ENCODE results near the gene TIAL1. TPM values are rescaled to one million over a fixed set of nuclear protein-coding genes. Genes with fewer than 3 reads are reported as not detected.
"Not testable (repeated sequence)": the region's sequence is repeated elsewhere in the genome, so short reads cannot be mapped to it uniquely, and the experiment has no call there.

Gene TIAL1
- total and polyA plus RNA-seq, 4 donors, result 72.5 to 136 (median 108) TPM

DNA sequence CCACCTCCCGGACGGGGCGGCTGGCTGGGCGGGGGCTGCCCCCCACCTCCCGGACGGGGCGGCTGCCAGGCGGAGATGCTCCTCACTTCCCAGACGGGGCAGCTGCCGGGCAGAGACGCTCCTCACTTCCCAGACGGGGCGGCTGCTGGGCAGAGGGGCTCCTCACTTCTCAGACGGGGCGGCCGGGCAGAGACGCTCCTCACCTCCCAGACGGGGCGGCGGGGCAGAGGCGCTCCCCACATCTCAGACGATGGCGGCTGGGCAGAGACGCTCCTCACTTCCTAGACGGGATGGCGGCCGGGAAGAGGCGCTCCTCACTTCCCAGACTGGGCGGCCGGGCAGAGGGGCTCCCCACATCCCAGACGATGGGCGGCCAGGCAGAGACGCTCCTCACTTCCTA is 37.3 kb downstream of the TIAL1 start:
- H3K4me3 ChIP-seq (ENCODE audit: low read depth, low read length); H3K9me3 ChIP-seq (ENCODE audit: control insufficient read depth, insufficient read depth, low read length); H3K4me1 ChIP-seq (ENCODE audit: control insufficient read depth, insufficient read depth, low read length); H3K27me3 ChIP-seq (ENCODE audit: control insufficient read depth, insufficient read depth, low read length); H3K27ac ChIP-seq (ENCODE audit: low read depth, low read length); DNase-seq (ENCODE audit: low read depth in 4 of 6, low spot score in 6 of 6); H3K36me3 ChIP-seq (ENCODE audit: control insufficient read depth, insufficient read depth, low read length): not testable (repeated sequence)
- WGBS (ENCODE audit: insufficient coverage), result 100% methylated on average over 4 of the region's 33 CpGs

GRCh38 chr10:119556081-119556480 is 40.7 kb downstream of the TIAL1 start:
- not testable (repeated sequence) for DNase-seq (ENCODE audit: low read depth in 4 of 6, low spot score in 6 of 6); H3K36me3 ChIP-seq (ENCODE audit: control insufficient read depth, insufficient read depth, low read length); H3K4me1 ChIP-seq (ENCODE audit: control insufficient read depth, insufficient read depth, low read length); H3K4me3 ChIP-seq (ENCODE audit: low read depth, low read length); H3K27me3 ChIP-seq (ENCODE audit: control insufficient read depth, insufficient read depth, low read length); H3K27ac ChIP-seq (ENCODE audit: low read depth, low read length); H3K9me3 ChIP-seq (ENCODE audit: control insufficient read depth, insufficient read depth, low read length)
- no CpG with 5 or more reads among the region's 2 CpGs for WGBS (ENCODE audit: insufficient coverage)

GRCh38 chr10:119555178-119555784 is 41.5 kb downstream of the TIAL1 start:
- H3K4me1 ChIP-seq (ENCODE audit: control insufficient read depth, insufficient read depth, low read length), result no peaks in the 10 kb centered on the region
- WGBS (ENCODE audit: insufficient coverage), result 100% methylated on average over 3 of the region's 6 CpGs
- DNase-seq (ENCODE audit: low read depth in 4 of 6, low spot score in 6 of 6), result no peak

GRCh38 chr10:119550827-119551226 is 45.9 kb downstream of the TIAL1 start:
- H3K9me3 ChIP-seq (ENCODE audit: control insufficient read depth, insufficient read depth, low read length), result no peaks in the 10 kb centered on the region
- 92% methylated on average over 4 of the region's 4 CpGs for WGBS (ENCODE audit: insufficient coverage)
- H3K4me3 ChIP-seq (ENCODE audit: low read depth, low read length), result no peak overlapping the region

More at GRCh38 chr10:119555178-119555784, 41.5 kb downstream of the TIAL1 start:
- H3K4me3 ChIP-seq (ENCODE audit: low read depth, low read length), result no peak overlapping the region
- H3K27ac ChIP-seq (ENCODE audit: low read depth, low read length), result no peak overlapping the region
- no peaks in the 10 kb centered on the region for H3K27me3 ChIP-seq (ENCODE audit: control insufficient read depth, insufficient read depth, low read length)
- no peaks in the 10 kb centered on the region for H3K9me3 ChIP-seq (ENCODE audit: control insufficient read depth, insufficient read depth, low read length)
- H3K36me3 ChIP-seq (ENCODE audit: control insufficient read depth, insufficient read depth, low read length), result no peaks in the 10 kb centered on the region

GRCh38 chr10:119549247-119549999 is 47.3 kb downstream of the TIAL1 start:
- Histone ChIP-seq H3K36me3 (ENCODE audit: control insufficient read depth, insufficient read depth, low read length) (no peaks in the 10 kb centered on the region), H3K27ac (ENCODE audit: low read depth, low read length) (no peak overlapping the region), H3K9me3 (ENCODE audit: control insufficient read depth, insufficient read depth, low read length) (no peaks in the 10 kb centered on the region), H3K4me1 (ENCODE audit: control insufficient read depth, insufficient read depth, low read length) (no peaks in the 10 kb centered on the region), H3K4me3 (ENCODE audit: low read depth, low read length) (no peak overlapping the region), H3K27me3 (ENCODE audit: control insufficient read depth, insufficient read depth, low read length) (peaks cover 5% of the 10 kb centered on the region)
- no peak for DNase-seq (ENCODE audit: low read depth in 4 of 6, low spot score in 6 of 6)
- WGBS (ENCODE audit: insufficient coverage), result no CpG with 5 or more reads among the region's 2 CpGs

More at GRCh38 chr10:119550827-119551226, 45.9 kb downstream of the TIAL1 start:
- no peaks in the 10 kb centered on the region for H3K27me3 ChIP-seq (ENCODE audit: control insufficient read depth, insufficient read depth, low read length)
- DNase-seq (ENCODE audit: low read depth in 4 of 6, low spot score in 6 of 6), result no peak
- H3K4me1 ChIP-seq (ENCODE audit: control insufficient read depth, insufficient read depth, low read length), result no peaks in the 10 kb centered on the region
- H3K36me3 ChIP-seq (ENCODE audit: control insufficient read depth, insufficient read depth, low read length), result no peaks in the 10 kb centered on the region
- no peak overlapping the region for H3K27ac ChIP-seq (ENCODE audit: low read depth, low read length)

- peaks cover 34% of the 10 kb centered on the region for H3K27me3 ChIP-seq (ENCODE audit: control insufficient read depth, insufficient read depth, low read length)
- H3K4me1 ChIP-seq (ENCODE audit: control insufficient read depth, insufficient read depth, low read length), result peaks cover 21% of the 10 kb centered on the region
- DNase-seq (ENCODE audit: low read depth in 4 of 6, low spot score in 6 of 6), result no peak
- 63% methylated on average over 1 of the region's 3 CpGs for WGBS (ENCODE audit: insufficient coverage)
- no peak overlapping the region for H3K27ac ChIP-seq (ENCODE audit: low read depth, low read length)
- no peak overlapping the region for H3K4me3 ChIP-seq (ENCODE audit: low read depth, low read length)
- H3K9me3 ChIP-seq (ENCODE audit: control insufficient read depth, insufficient read depth, low read length), result no peaks in the 10 kb centered on the region
- no peaks in the 10 kb centered on the region for H3K36me3 ChIP-seq (ENCODE audit: control insufficient read depth, insufficient read depth, low read length)
Measured at GRCh38 chr10:119546009-119546408, 50.8 kb downstream of the TIAL1 start.

- Histone ChIP-seq H3K4me3 (ENCODE audit: low read depth, low read length) (no peak overlapping the region), H3K27ac (ENCODE audit: low read depth, low read length) (no peak overlapping the region), H3K4me1 (ENCODE audit: control insufficient read depth, insufficient read depth, low read length) (peaks cover 21% of the 10 kb centered on the region), H3K36me3 (ENCODE audit: control insufficient read depth, insufficient read depth, low read length) (no peaks in the 10 kb centered on the region), H3K27me3 (ENCODE audit: control insufficient read depth, insufficient read depth, low read length) (peaks cover 38% of the 10 kb centered on the region), H3K9me3 (ENCODE audit: control insufficient read depth, insufficient read depth, low read length) (no peaks in the 10 kb centered on the region)
- no peak for DNase-seq (ENCODE audit: low read depth in 4 of 6, low spot score in 6 of 6)
- no CpG with 5 or more reads among the region's 4 CpGs for WGBS (ENCODE audit: insufficient coverage)
Measured at GRCh38 chr10:119545310-119545709, 51.5 kb downstream of the TIAL1 start.

- H3K27me3 ChIP-seq (ENCODE audit: control insufficient read depth, insufficient read depth, low read length), result peaks cover 45% of the 10 kb centered on the region
- peak overlapping the region; percentile 37 for H3K4me3 ChIP-seq (ENCODE audit: low read depth, low read length)
Measured at GRCh38 chr10:119543814-119544642, 52.7 kb downstream of the TIAL1 start.

DNA sequence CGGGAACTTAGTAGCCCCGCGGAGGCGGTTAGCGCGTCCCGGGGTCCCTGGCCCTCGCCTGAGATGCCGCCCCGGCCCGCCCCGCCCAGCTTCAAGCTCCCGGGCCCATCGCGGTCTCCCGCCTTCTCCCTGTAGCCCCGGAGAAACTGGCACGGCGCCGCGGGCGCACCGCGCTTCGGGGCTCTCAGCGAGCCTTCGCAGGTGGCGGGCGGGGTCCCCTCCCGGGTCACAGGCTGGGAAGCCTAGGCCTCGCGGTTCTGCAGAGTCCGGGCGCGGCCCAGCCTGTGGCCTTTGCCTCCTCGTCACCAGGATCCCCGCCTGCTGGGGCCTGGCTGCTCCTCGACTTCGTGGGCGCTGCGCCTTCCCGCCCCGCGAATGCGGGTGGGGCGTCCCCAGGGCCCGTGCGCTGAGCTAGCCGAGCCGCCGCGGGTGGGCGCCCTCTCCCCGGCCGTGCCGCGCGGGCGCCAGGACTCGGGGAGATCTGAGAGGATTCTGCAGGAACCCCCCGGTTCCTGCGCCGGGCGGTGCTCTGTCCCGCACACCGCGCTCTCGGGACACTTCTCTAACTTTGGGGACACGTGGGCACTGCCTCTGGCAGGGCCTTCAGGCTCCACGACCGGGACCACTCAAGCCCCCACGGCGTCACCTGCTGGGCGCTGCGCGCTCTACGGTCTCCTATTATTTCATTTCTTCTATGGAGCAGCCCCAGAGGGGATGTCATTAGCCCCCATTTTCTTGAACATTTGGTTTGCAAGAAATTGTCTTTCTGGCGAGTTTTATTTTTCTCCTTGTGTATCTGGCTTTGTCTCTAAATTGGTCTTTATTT is 53.6 kb downstream of the TIAL1 start:
- peaks cover 21% of the 10 kb centered on the region for H3K4me1 ChIP-seq (ENCODE audit: control insufficient read depth, insufficient read depth, low read length)
- peak in 2 of 6 donors; percentile 37 to 53 for DNase-seq (ENCODE audit: low read depth in 4 of 6, low spot score in 6 of 6)
- no peak overlapping the region for H3K27ac ChIP-seq (ENCODE audit: low read depth, low read length)
- peaks cover 49% of the 10 kb centered on the region for H3K27me3 ChIP-seq (ENCODE audit: control insufficient read depth, insufficient read depth, low read length)
- peak overlapping the region; percentile 43 for H3K4me3 ChIP-seq (ENCODE audit: low read depth, low read length)
- H3K9me3 ChIP-seq (ENCODE audit: control insufficient read depth, insufficient read depth, low read length), result no peaks in the 10 kb centered on the region
- under 1% methylated on average over 75 of the region's 78 CpGs for WGBS (ENCODE audit: insufficient coverage)
- H3K36me3 ChIP-seq (ENCODE audit: control insufficient read depth, insufficient read depth, low read length), result no peaks in the 10 kb centered on the region

More at GRCh38 chr10:119543814-119544642, 52.7 kb downstream of the TIAL1 start:
- DNase-seq (ENCODE audit: low read depth in 4 of 6, low spot score in 6 of 6), result peak in 1 of 6 donors; percentile 38
- Histone ChIP-seq H3K9me3 (ENCODE audit: control insufficient read depth, insufficient read depth, low read length) (no peaks in the 10 kb centered on the region), H3K36me3 (ENCODE audit: control insufficient read depth, insufficient read depth, low read length) (no peaks in the 10 kb centered on the region), H3K4me1 (ENCODE audit: control insufficient read depth, insufficient read depth, low read length) (peaks cover 21% of the 10 kb centered on the region), H3K27ac (ENCODE audit: low read depth, low read length) (no peak overlapping the region)
- WGBS (ENCODE audit: insufficient coverage), result 24% methylated on average over 11 of the region's 19 CpGs
